Fibroblast of the aortic adventitia (primary cell): Measurements from ENCODE around the gene ACOXL. TPM values are rescaled to one million over a fixed set of nuclear protein-coding genes. Genes with fewer than 3 reads are reported as not detected.

Experiments used
- DNase-seq: peaks from one replicate; pipeline ENCODE4 v3.0.0-alpha.2; 2010; ENCODE audit warnings: low read depth
- H3K4me3 ChIP-seq: 2 replicates; pipeline ENCODE4 v1.5.1; 2011; ENCODE audit warnings: low read depth, mild to moderate bottlenecking, control low read depth, low read length, moderate library complexity
- CTCF ChIP-seq: IDR thresholded peaks from 2 replicates; pipeline ENCODE4 v1.5.1; 2011; ENCODE audit warnings: mild to moderate bottlenecking, low read length, control low read depth, inconsistent platforms; ENCODE audit not compliant: insufficient read depth
- total RNA-seq: library from RNA; depleted of rRNA; stranded (reverse); fragments of >200 nt; gene quantifications from 2 replicates; pipeline ENCODE4 v1.2.3, GENCODE V29; 2012; ENCODE audit warnings: low replicate concordance

Gene ACOXL
- total RNA-seq, 1 donor: not detected

- no peak for DNase-seq
- no peak for TF ChIP-seq CTCF
Observed at GRCh38 chr2:110725859-110726258, 6.5 kb upstream of the ACOXL start.

GRCh38 chr2:110726285-110726684 is 6.1 kb upstream of the ACOXL start:
- no peak for TF ChIP-seq CTCF
- H3K4me3 ChIP-seq: no peak overlapping the region
- no peak for DNase-seq

More at GRCh38 chr2:110725859-110726258, 6.5 kb upstream of the ACOXL start:
- no peak overlapping the region for H3K4me3 ChIP-seq

GRCh38 chr2:110727923-110728322 is 4.5 kb upstream of the ACOXL start:
- no peak for TF ChIP-seq CTCF
- H3K4me3 ChIP-seq: no peak overlapping the region
- DNase-seq: no peak

GRCh38 chr2:110729106-110729505 is 3.3 kb upstream of the ACOXL start:
- DNase-seq: no peak
- no peak overlapping the region for H3K4me3 ChIP-seq
- TF ChIP-seq CTCF: no peak

- TF ChIP-seq CTCF: no peak
- no peak for DNase-seq
- no peak overlapping the region for H3K4me3 ChIP-seq
Observed at GRCh38 chr2:110731064-110731463, 1.3 kb upstream of the ACOXL start.

GRCh38 chr2:110735366-110735765 is 3.0 kb downstream of the ACOXL start:
- no peak for DNase-seq
- TF ChIP-seq CTCF: no peak
- H3K4me3 ChIP-seq: no peak overlapping the region

- TF ChIP-seq CTCF: no peak
- no peak overlapping the region for H3K4me3 ChIP-seq
- no peak for DNase-seq
Observed at GRCh38 chr2:110737783-110738182, 5.4 kb downstream of the ACOXL start.
